Parathyroid adenoma (tissue), 2 donors: Measurements from ENCODE around the gene MRPL46.
A peak's percentile ranks its signal among the peaks of the same experiment; 100 is the strongest.

Experiments
- H2AFZ ChIP-seq: fragments of 300-600 bp; sonication (generic); one replicate; pipeline ENCODE4 v1.7.0; 2017; ENCODE audit warnings: antibody characterized with exemption, mild to moderate bottlenecking
- H3K27ac ChIP-seq: fragments of 300-600 bp; sonication (generic); one replicate; pipeline ENCODE4 v1.7.0; 2017
- H3K27me3 ChIP-seq: fragments of 300-600 bp; sonication (generic); one replicate; pipeline ENCODE4 v1.7.0; 2017; ENCODE audit warnings: low read length; ENCODE audit not compliant: control insufficient read depth, insufficient read depth
- H3K36me3 ChIP-seq: fragments of 300-600 bp; sonication (generic); one replicate; pipeline ENCODE4 v1.7.0; 2017; ENCODE audit warnings: low read length; ENCODE audit not compliant: control insufficient read depth, insufficient read depth
- H3K4me1 ChIP-seq: fragments of 300-600 bp; sonication (generic); one replicate; pipeline ENCODE4 v1.7.0; 2017; ENCODE audit warnings: control low read depth
- H3K4me2 ChIP-seq: fragments of 300-600 bp; sonication (generic); one replicate; pipeline ENCODE4 v1.7.0; 2017; ENCODE audit warnings: low read length
- H3K4me3 ChIP-seq: fragments of 300-600 bp; sonication (generic); one replicate; pipeline ENCODE4 v1.7.0; 2017; ENCODE audit warnings: low read depth, low read length
- H3K79me2 ChIP-seq: fragments of 300-600 bp; sonication (generic); one replicate; pipeline ENCODE4 v1.7.0; 2017; ENCODE audit warnings: control low read depth
- H3K9ac ChIP-seq: fragments of 300-600 bp; sonication (generic); one replicate; pipeline ENCODE4 v1.7.0; 2017; ENCODE audit warnings: mild to moderate bottlenecking
- H3K9me3 ChIP-seq: fragments of 300-600 bp; sonication (generic); one replicate; pipeline ENCODE4 v1.7.0; 2017; ENCODE audit warnings: low read length; ENCODE audit not compliant: control insufficient read depth
- TF ChIP-seq, protein P1 (sequence below): fragments of 300-600 bp; sonication (generic); IDR thresholded peaks from one replicate; pipeline ENCODE4 v1.7.0; 2017; ENCODE audit warnings: antibody characterized with exemption, mild to moderate bottlenecking
- donor health status: primary hyperparathyroidism.

MRPL46 gene

DNA sequence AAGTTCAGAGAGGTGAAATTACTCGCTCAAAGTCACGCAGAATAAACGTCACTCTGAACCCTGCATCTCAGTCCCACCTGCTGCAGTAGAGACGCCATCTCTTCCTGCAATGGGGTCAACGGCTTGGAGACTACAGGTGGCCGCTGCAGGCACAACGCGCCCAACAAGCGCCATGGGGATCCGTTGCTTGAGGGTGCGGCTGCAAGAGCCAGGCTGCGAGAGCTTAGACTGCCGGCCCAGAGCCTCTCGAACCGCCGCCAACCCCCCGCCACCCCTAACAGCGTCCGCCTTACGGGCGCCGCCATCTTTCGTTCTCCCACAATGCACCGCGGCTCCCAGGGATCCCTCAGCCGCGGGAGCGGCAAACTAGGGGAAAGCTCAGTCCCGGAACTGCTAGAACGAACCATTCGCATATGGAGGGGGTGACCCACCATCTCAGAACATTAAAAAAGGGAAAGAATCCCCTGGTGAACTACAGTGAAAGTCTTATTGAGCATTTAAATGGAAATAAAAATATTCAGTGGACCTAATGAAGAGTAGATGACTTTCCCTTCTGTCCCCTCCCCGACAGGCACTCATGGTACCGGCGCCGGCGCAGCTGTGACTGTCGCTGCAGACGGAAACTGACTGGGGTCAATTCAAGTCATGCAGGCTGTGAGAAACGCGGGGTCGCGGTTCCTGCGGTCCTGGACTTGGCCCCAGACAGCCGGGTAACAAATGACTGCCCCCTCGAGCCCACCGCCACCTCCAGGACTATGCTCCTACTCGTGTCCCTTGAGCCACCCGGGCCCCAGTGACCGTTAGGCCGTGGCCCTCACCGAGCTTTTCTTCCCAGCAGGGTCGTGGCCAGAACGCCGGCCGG is at the start of gene MRPL46, which contains the start of gene MRPS11:
MRPL46 (minus strand) TSS at position 316 of the 862 bp plus-strand sequence; CDS start at position 305, 11 bp downstream.
MRPS11 (plus strand) TSS at position 636 of the 862 bp plus-strand sequence; CDS start at position 646, 10 bp downstream.
- H3K9me3 ChIP-seq, result no peaks in the 10 kb centered on the region
- peaks cover 3% of the 10 kb centered on the region for H3K4me1 ChIP-seq

DNA sequence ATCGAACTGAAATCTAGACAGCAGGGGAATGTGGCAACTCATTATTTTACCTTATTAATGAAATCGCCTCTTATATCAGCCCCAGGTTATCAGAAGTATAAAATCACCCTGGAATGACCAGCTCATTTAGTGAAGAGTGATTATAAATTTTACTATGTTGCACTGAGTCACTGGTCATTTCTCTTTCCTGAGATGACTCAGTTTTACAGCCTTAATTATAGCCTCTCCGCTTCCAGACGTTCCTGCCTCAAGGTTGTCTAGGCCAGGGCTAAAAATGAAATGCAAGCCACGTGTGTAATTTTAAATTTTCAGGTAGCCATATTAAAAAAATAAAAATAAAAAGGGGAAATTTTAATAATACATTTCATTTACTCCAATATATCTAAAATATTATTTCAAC is 46.0 kb upstream of the MRPL46 start:
- Histone ChIP-seq H3K9me3 (no peaks in the 10 kb centered on the region), H3K4me1 (no peaks in the 10 kb centered on the region), H3K4me3 (no peak overlapping the region), H3K4me2 (no peak overlapping the region), H2AFZ (no peak overlapping the region), H3K27ac (no peak overlapping the region), H3K27me3 (no peaks in the 10 kb centered on the region), H3K9ac (no peak overlapping the region), H3K36me3 (no peaks in the 10 kb centered on the region), H3K79me2 (no peaks in the 10 kb centered on the region)
- TF ChIP-seq, protein P1, sequence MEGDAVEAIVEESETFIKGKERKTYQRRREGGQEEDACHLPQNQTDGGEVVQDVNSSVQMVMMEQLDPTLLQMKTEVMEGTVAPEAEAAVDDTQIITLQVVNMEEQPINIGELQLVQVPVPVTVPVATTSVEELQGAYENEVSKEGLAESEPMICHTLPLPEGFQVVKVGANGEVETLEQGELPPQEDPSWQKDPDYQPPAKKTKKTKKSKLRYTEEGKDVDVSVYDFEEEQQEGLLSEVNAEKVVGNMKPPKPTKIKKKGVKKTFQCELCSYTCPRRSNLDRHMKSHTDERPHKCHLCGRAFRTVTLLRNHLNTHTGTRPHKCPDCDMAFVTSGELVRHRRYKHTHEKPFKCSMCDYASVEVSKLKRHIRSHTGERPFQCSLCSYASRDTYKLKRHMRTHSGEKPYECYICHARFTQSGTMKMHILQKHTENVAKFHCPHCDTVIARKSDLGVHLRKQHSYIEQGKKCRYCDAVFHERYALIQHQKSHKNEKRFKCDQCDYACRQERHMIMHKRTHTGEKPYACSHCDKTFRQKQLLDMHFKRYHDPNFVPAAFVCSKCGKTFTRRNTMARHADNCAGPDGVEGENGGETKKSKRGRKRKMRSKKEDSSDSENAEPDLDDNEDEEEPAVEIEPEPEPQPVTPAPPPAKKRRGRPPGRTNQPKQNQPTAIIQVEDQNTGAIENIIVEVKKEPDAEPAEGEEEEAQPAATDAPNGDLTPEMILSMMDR, result no peak

More for the DNA sequence above, at the start of gene MRPL46, which contains the start of gene MRPS11:
- H2AFZ ChIP-seq, result peak within 1 kb of the TSS; percentile 87
- peak within 1 kb of the TSS; percentile 91 for H3K4me3 ChIP-seq
- H3K36me3 ChIP-seq, result no peaks in the 10 kb centered on the region
- no peaks in the 10 kb centered on the region for H3K27me3 ChIP-seq
- H3K27ac ChIP-seq, result peak within 1 kb of the TSS; percentile 95
- no peak within 1 kb of the TSS for H3K9ac ChIP-seq
- peaks cover 6% of the 10 kb centered on the region for H3K79me2 ChIP-seq
- H3K4me2 ChIP-seq, result peak within 1 kb of the TSS; percentile 66
- TF ChIP-seq, protein P1, result no peak

DNA sequence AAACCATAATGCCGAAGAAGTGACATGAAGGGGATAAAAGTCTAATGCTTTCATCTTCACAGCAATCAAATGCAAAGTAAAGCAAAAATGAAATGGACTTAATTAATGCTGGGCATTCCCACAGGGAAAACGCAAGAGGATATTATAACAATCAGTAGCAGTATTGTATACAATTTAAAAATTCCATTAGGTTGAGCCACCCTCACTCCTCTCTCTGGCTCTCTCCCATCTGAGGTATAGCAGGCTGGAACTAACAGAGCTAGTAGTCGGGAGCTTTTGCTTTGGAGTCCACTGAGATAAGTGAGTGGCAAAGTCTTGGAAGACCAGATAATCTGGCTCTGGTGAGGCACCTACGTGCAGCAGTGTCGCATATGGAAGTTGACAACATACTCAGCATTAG is 45.4 kb upstream of the MRPL46 start:
- TF ChIP-seq, protein P1, result no peak
- Histone ChIP-seq H3K9ac (no peak overlapping the region), H3K9me3 (no peaks in the 10 kb centered on the region), H3K4me2 (no peak overlapping the region), H3K4me3 (no peak overlapping the region), H3K36me3 (no peaks in the 10 kb centered on the region), H2AFZ (no peak overlapping the region), H3K4me1 (no peaks in the 10 kb centered on the region), H3K79me2 (no peaks in the 10 kb centered on the region), H3K27me3 (no peaks in the 10 kb centered on the region), H3K27ac (no peak overlapping the region)

DNA sequence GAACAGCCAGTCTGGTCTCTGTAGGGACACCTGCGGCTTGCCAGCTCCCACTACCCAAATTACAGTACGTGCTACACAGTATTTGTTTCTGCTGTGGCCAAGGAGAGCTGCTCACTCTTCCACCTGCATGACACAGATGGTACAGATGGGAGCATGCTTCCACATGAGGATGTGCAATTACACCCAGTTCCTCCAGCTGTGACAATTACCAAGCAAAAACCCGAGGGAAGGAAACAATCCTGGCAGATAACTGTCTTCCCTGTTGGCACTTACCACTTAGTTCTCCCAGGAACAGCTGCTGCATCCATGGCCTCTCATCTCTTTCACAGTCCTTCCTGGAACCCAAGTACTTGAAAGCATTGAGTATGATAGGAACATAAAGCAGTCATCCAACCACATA is 44.9 kb upstream of the MRPL46 start:
- Histone ChIP-seq H3K79me2 (no peaks in the 10 kb centered on the region), H3K4me2 (no peak overlapping the region), H2AFZ (no peak overlapping the region), H3K27ac (no peak overlapping the region), H3K36me3 (no peaks in the 10 kb centered on the region), H3K9me3 (no peaks in the 10 kb centered on the region), H3K4me1 (no peaks in the 10 kb centered on the region), H3K4me3 (no peak overlapping the region), H3K9ac (no peak overlapping the region), H3K27me3 (no peaks in the 10 kb centered on the region)
- TF ChIP-seq, protein P1, result no peak
